ENCODE data around the gene SLC15A4.
"Not testable (repeated sequence)": the region's sequence is repeated elsewhere in the genome, so short reads cannot be mapped to it uniquely, and the experiment has no call there.

Gene SLC15A4

GRCh38 chr12:128843538-128843937 lies 19.8 kb upstream of the SLC15A4 start:
- no peak for DNase-seq

DNA sequence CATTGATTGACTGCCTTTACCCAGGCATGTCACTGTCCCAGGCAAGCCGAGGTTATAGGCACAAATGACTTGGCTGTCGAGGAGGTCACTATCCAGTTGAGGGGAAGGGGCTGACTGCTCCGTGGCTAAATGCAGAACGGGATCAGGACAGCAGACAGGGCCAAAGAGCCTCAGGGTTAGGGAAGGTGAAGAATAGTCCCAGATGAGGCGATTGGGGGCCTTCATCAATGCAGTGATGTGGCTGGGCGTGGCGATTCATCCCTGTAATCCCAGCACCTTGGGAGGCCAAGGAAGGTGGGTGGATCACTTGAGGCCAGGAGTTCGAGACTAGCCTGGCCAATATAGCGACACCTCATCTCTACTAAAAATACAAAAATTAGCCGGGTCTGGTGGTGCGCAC lies 18.8 kb upstream of the SLC15A4 start:
- DNase-seq = no peak

DNA sequence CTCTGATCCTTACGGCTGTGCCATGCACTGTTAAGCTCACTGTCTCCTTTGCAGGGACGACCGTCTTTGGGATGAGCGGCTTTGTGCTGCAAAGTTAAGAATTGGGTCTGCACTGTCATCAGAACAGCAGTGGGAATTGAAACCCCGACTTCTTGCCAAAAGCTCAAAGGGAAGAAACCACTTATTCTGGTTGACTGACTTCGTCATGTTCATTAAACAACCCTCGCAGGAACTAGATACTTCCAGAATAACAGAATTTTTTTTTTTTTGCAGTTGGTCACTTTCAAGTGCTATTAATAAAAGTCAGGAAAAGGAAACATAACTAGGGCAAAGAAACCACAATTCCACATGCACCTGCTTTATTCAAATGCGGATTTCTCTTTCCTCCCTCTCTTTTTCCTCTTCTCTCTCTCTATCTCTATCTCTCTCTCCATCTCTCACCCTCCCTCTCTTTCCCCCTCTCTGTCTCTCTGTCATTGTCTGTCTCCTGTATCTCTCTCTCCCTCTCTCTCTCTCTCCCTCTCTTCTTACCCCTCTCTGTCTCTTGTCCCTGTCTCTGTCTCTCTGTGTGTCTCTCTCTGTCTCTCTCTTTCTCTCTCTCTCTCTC lies 17.2 kb upstream of the SLC15A4 start:
- DNase-seq = no peak

DNA sequence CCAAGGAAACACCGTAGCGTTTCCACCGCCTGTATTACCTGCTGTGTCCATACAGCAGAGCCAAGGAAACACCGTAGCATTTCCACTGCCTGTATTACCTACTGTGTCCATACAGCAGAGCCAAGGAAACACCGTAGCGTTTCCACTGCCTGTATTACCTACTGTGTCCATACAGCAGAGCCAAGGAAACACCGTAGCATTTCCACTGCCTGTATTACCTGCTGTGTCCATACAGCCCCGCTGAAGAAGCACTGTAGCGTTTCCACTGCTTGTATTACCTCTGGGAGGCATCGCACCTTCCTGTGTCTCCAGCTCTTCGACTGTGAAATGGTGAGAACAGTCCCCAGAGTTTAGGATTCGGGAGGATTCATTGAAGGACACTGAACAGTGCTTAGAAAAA lies 16.1 kb upstream of the SLC15A4 start:
- not testable (repeated sequence) for DNase-seq

GRCh38 chr12:128833418-128833817 lies 9.7 kb upstream of the SLC15A4 start:
- no peak for DNase-seq

DNA sequence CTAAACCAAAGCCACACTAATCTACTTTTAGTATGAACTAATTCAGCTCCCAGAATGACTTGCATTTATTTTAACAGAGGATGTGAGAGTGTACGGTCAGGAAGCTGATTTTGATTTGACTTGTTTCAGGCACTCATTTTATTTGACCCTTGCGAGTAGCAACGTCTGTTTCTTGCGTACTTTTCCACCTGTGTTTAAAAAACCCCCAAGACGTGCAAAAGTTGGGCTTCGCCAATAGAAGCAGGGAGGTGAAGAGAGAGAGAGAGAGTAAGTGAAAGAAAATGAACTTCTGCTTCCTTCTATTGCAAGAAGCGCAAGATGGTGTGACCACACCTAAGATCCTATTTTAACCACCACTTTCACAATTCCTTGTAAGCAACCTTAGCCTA lies 6.7 kb upstream of the SLC15A4 start:
- DNase-seq = peak; percentile 22

GRCh38 chr12:128829861-128830504 lies 6.2 kb upstream of the SLC15A4 start:
- peak; percentile 48 for DNase-seq

GRCh38 chr12:128827724-128828123 lies 4.0 kb upstream of the SLC15A4 start:
- peak; percentile 18 for DNase-seq

DNA sequence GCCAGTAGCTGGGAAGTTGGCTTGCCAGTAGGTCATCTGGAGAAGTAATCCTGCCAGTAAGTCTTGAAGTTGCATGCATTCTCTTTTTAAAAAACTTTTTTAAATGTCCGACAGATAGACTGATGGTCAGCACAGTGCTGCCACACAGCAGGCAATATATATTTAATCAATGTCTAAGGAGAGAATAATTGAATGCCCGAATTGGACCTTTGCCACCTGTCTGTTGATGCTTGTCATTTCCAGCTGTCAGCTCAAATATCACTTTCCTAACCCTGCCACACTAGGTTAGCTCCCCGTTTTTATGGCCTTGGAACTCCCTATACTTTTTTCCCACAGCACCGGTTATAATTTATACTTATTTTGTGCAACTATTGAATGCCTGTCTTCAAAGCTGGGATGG lies 2.1 kb upstream of the SLC15A4 start:
- DNase-seq = peak; percentile 2

DNA sequence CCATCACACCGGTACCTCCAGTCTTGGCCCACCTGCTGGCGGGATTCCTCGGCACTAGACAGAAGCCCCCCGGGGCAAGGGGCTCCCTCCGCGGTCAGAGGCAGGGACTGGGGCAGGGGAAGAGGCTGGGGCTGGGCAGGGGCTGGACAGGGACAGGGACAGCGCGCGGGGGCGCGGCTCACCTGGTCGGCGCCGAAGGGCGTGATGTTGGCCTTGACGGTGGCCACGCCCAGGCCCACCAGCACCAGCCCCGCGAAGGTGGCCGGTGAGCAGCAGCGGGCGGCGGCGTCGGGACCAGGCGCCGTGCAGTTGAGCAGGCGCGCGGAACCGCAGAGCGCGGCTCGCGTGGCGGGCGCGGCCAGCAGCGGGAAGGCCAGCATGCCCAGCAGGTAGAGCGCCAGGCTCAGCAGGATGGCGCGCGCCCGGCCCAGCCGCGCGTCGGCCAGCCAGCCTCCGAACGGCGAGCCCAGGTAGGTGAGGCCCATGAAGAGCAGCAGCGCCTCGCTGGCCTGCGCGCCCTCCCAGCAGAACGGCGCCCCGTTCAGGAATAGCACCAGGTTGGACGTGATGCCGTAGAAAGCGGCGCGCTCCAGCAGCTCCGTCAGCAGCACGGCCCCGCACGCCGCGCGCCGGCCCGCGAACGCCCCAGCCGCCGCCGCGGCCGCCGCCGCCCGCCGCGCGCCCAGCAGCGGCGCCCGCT lies 392 bp downstream of the SLC15A4 start:
- no peak for DNase-seq

DNA sequence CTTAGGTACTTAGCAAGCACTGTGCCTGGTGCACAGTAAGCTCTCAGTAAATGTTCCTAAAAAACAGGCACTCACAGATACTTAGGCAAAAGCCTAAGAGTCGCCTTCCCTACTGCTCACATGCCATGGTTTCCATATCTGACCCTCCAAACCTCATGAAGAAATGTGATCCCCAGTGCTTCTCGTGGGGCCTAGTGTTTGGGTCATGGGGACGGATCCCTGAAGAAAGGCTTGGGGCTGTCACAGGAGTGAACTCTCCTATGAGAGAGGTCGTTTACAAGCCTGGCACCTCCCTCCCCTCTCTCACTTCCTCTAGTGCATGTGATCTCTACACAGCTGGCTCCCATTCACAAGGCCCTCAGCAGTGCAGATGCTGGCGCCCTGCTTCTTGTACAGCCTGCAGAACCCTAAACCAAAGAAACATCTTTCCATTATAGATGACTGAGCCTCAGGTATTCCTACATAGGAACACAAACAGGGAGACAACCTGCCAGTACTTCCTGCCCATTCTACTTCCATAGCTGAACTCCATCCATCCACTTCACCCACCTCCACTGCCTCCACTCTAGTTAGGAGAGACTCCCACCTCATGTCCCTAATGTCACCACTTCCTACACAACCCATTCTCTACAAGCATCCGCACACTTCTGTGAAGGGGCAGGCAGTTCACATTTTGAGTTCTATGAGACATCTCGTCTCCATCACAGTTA lies 2.9 kb downstream of the SLC15A4 start:
- peak; percentile 44 for DNase-seq

GRCh38 chr12:128820253-128820652 lies 3.5 kb downstream of the SLC15A4 start:
- DNase-seq = no peak

DNA sequence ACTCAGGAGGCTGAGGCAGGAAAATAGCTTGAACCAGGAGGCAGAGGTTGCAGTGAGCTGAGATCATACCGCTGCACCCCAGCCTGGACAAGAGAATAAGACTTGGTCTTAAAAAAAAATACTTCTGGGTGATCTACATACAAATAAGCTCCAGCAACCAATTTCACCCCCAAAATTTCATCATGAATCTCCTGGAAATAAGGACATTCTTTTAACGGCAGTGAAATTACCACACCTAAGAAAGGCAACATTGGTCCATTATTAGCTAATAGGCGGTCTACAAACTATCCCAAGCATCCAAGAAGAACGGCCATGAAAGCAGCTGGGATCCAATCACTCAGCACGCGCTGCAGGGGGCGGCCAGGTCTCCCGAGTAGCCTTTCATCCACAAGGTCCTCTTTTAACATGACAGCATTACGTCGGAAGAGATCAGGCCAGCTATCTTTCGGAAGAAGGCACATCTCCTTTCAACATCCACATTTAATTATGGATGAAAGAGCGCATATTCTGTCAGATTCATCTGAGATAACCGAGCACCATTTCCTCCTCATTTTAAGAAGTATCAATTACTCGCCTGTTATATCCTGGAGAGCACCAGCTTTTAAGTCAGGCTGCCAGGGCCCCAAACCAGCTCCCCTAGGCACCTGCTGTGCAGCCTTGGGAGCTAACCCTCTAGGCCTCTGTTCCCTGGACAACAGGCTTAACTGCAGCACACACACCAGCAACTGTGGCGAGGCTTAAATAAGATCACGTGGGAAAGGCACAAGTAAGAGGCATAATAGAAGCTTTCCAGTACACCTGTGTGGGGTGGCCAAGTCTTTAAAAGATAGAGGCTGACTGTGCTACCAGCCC lies 4.2 kb downstream of the SLC15A4 start:
- no peak for DNase-seq

- no peak for DNase-seq
Measured at GRCh38 chr12:128818065-128819022, 5.4 kb downstream of the SLC15A4 start.

- no peak for DNase-seq
Measured at GRCh38 chr12:128817111-128818015, 6.4 kb downstream of the SLC15A4 start.

DNA sequence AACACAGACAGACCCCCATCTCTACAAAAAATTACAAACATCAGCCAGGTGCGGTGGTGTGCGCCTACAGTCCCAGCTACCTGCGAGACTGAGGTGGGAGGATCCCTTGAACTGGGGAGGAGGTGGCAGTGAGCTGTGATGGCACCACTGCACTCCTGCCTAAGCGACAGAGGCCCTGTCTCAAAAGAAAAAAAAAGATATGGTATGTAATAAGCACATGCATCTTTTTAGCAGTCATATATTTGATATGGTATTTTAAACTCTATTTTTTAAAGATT lies 7.2 kb downstream of the SLC15A4 start:
- DNase-seq = no peak

GRCh38 chr12:128815779-128816642 lies 7.7 kb downstream of the SLC15A4 start:
- DNase-seq = no peak

DNA sequence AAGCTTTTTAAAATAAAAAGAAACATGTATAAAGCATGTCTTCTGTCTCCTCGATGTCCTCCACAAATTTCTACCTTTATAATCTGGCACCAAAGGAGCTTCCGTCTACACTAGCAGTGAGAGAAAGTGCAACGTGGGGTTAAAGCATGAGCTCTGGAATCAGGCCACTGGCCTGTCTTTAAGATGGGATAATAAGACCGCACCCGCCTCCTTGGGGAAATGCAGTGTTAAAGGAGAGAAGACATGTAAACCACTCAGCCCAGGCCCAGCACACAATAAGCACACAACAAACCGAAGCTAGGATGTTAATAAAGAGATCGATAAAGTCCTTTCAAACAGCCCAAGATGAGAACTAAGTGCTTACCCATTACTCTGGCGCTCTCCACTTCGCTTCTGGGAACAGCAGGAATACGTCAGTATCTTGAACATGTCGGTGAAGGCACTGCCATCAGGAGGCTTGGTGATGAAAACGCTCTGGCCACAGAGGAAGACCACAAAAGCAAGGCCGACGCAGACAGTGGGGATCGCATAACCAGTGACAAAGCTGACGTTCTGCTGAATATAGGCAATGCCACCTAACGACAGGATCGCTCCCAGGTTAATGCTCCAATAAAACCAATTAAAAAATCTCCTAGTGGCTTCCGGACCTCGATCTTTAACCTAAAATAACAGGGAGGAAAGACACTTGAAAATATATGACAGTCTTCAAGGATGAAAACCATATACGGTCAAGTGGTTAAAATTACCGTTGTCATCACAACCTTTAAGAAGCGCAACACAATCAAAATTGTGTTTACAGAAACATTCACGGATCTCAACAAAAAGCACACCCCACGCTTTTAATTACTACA lies 9.1 kb downstream of the SLC15A4 start:
- DNase-seq = no peak

GRCh38 chr12:128813883-128814282 lies 9.9 kb downstream of the SLC15A4 start:
- DNase-seq = no peak

Data from activated CD8-positive, alpha-beta memory T cell treated with anti-CD3 and anti-CD28 coated beads, Interleukin-2, amount 50 U/mL, for 48 hours (primary cell).